Stomach (tissue), 4 donors: ENCODE measurements around the gene TPST1.

Source experiments
- CTCF ChIP-seq, 7 experiments: fragments of 450-650 bp in 4 of 7; fragments of 200-600 bp in 3 of 7; sonication (generic) in 3 of 7; IDR thresholded peaks; one replicate each; pipeline ENCODE4 v1.5.1; 2016 to 2019; ENCODE audit warnings: antibody characterized with exemption in 7 of 7, control low read depth in 2 of 7, mild to moderate bottlenecking in 1 of 7
- POLR2A ChIP-seq, 4 donors: fragments of 450-650 bp; IDR thresholded peaks; one replicate each; pipeline ENCODE4 v1.6.1; 2016; ENCODE audit warnings: antibody characterized with exemption in 4 of 4, control low read depth in 2 of 4, mild to moderate bottlenecking in 1 of 4, moderate library complexity in 1 of 4

GRCh38 chr7:66181329-66181728 lies 23.8 kb upstream of the TPST1 start:
- TF ChIP-seq CTCF (IDR thresholded peaks at IDR 0.05) (no peak), POLR2A (IDR thresholded peaks at IDR 0.05) (no peak)
